CD4-positive, alpha-beta T cell treated with Interleukin-1 beta for 1 hour (primary cell): ENCODE results near the gene PASK.

Experiments
- DNase-seq, 2 donors: peaks; one replicate each; pipeline ENCODE4 v3.0.0-alpha.2; 2020 to 2022

Gene PASK

DNA sequence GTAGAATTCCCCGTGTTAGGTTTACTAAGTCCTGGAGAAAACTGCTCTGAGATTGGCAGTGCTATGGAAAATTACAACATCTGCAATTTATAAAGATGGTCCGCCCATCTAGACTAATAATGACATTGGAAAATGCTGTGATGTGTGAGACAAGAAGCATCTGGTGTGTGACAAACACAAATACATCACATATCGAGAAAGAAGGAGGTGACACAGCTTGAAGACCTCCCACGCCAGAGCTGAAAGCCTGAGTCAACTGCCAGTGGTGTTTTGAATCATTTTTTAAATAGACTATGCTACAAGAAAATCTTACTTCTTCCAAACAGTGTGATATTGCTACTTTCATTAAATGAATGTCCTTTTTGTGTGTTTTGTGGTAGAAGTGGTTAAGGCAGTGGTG, 30.6 kb upstream of the PASK start:
- no peak for DNase-seq

GRCh38 chr2:241178961-241179360, 29.7 kb upstream of the PASK start:
- DNase-seq, result no peak

- no peak for DNase-seq
These were observed 28.5 kb upstream of the PASK start for GRCh38 chr2:241177526-241178334.

- DNase-seq, result no peak
These were observed 24.3 kb upstream of the PASK start for GRCh38 chr2:241173557-241173956.

- DNase-seq, result no peak
These were observed 19.1 kb upstream of the PASK start for GRCh38 chr2:241168366-241168765.

GRCh38 chr2:241163601-241164118, 14.4 kb upstream of the PASK start:
- no peak for DNase-seq

GRCh38 chr2:241161646-241162281, 12.5 kb upstream of the PASK start:
- no peak for DNase-seq

DNA sequence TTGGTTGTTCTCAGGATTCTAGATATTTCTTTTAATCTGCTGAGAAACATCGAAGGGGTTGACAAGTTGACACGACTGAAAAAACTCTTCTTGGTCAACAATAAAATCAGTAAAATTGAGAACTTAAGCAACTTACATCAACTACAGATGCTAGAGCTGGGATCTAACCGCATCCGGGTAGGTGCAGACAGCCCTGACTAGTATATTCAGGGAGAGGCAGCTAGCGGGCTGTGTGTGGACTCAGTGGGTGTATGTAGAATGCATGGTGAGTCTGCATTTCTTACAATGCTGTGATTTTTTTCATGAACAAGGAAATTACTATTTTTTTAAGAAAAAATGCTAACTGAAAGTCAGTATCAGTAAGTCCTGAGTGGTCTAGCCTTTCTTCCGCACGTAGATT, 11.0 kb upstream of the PASK start:
- DNase-seq, result no peak

GRCh38 chr2:241159116-241159515, 9.8 kb upstream of the PASK start:
- no peak for DNase-seq

DNA sequence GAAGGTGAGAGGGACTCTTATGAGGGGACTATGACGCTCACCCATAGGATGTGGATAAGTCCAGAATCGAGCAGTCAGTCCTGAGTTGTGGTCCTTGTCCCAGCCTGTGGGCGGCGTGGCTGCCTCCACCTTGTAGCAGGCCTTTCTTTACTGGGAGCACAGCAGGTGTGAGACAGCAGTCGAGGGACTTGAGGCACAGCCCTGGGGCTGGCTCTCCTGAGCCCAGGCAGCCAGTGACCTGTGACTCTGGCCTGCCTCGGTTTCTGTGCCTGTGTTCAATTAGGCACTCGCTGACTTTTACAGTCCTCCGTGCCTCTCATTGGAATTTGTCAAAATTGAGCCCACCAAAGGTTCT, 9.3 kb upstream of the PASK start:
- DNase-seq, result no peak

GRCh38 chr2:241157841-241158545, 8.7 kb upstream of the PASK start:
- DNase-seq, result no peak

DNA sequence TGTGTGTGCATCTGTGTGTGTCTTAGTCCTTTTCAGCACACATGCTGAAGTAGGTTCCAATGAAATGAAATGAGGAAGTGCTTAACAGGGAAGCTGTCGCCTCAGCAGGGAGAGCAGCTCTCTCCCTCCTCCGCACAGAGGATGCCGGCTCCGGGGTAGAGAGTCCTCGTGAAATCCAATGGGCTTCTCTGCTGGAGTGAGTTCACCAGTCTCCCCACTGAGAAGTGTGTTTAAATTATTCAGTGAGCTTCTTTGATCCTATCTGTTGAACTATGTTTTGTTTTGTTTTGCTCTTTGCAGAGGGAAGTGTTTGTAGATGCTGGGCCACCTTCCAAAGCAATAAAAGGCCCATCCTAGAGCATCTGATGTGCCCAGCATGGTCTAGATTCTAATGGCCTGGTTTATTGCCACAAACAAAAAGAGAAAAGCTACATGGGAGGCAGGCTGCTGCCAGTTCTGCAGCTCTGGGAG, 7.7 kb upstream of the PASK start:
- no peak for DNase-seq

DNA sequence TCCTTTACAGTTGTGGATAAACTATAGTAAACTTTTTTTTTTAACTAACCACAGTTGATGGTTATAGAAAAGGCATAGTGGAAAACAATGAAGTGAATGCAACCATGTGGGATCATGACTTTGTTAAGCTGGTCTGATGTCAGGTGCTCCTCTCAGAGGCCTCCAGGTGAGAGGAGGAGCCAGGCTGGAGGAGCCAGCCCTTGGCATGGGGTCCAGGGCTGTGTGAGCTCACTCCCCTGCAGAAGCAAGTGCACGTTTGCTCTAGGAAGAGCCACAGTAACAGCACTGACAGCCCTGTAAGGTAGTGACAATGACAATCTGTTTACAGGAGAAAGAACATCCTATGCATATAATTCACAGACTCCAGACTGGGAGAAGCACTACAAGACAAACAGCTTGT, 6.7 kb upstream of the PASK start:
- DNase-seq, result no peak

DNA sequence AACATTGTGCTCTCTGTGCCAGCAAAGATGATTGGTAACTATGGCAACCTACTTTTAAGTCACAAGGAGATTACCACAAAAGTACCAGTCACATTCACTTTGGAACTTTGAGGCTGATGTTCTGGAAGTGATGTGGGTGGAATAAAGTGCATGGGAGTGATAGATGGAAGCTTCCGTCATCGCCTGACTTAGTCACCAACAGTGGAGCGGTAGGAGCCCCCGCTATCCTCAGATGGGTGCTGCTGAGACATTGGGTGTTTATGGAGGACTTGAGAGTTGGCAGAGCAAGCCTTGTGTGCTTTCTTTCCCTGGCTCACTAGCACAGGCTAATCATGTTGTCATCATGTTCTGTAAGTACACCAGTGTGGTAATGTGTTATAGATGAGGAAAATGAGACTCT, 5.6 kb upstream of the PASK start:
- no peak for DNase-seq

DNA sequence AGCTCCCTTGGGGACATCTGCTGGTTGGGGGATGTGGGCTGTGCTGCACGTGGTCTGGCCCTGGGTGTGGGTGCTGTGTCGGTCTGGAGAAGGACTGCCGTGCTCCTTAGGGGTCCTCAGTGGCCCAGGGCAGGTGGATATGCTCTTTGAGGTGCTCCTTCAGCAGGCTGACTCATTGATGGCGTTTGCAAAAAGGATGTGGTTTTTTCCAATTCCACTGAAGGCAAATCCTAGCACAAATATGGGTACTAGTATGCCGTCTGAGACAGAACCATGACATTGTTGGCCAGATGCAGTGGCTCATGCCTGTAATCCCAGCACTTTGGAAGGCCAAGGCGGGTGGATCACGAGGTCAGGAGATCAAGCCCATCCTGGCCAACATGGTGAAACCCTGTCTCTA, 4.3 kb upstream of the PASK start:
- DNase-seq, result no peak

DNA sequence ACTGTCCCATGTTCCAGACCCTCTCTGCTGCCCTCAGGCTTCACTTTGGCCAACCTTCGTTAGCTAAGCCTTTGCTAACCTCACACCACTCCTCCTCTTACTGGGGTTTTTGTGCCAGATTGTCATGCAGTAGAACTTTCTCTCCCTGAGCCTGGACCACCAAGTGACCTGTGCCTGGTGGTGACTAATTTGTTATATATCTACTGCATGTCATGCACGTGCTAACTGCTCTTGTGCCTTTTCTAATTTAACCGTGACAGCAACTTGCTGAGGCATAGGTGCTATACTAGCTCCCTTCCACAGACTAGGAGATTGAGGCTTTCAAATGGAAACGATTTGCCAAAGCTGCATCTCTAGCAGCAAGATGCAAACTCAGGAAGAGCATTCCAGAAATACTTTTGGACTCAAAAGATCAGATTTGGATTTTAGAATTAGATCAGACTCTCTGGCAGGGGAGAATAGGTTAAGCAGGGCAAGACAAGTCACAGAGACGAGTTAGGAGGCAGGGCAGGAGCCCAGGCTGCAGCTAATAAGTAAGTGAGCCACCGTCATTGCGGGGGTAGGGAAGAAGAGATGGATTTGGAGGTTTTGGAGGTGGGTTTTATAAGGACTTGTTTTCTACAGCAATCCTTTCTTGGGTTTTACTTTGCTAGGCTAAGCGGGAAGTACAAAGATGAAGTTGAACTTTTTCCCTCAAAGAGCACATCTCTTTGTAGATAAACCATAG, 2.8 kb upstream of the PASK start:
- DNase-seq, result no peak

- no peak for DNase-seq
These were observed 1.6 kb upstream of the PASK start for GRCh38 chr2:241150660-241151530.

GRCh38 chr2:241149925-241150659, 820 bp upstream of the PASK start, which contains the start of gene PPP1R7:
Gene PPP1R7 (plus strand): TSS chr2:241150467. CDS start chr2:241150496, 29 bp downstream.
- peak; percentile 97 for DNase-seq

- DNase-seq, result no peak
These were observed 328 bp upstream of the PASK start for GRCh38 chr2:241149675-241149924.

- DNase-seq, result no peak
These were observed 1.0 kb downstream of the PASK start for GRCh38 chr2:241148239-241148638.

DNA sequence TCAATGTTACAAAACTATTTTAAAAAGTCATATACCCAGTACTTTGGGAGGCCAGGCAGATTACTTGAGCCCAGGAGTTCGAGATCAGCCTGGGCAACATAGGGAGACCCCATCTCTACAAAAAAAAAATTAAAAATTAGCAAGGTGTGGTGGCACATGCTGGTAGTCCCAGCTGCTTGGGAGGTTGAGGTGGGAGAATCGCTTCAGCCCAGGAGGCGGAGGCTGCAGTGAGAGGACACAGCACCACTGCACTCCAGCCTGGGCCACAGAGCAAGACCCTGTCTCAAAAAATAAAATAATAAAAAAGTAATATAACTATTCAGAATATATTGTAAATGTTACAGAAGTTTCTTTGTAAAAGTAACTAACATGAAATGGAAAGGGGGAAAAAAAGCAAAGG, 1.9 kb downstream of the PASK start:
- no peak for DNase-seq

DNA sequence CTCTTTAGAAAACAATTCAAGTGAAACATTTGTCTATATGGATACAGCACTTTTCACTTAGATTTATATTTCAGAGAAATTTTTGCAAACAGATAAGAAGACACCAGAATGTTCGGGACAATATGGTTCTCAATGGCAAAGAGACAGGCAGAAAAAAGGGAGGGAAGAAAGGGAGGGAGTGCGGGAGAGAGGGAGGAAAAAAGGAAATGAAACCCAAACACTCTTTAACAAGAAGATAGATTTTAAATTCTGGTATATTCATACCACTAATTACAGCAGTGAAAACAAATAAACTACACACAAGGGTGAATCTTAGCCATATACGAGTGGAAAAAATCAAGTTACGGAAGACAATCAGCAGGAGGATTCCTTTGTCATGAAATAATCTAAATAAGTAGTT, 3.0 kb downstream of the PASK start:
- DNase-seq, result no peak
